K562 (cell line): ENCODE results near the gene OFD1. TPM values are rescaled to one million over a fixed set of nuclear protein-coding genes. Genes with fewer than 3 reads are reported as not detected.
A peak's percentile ranks its signal among the peaks of the same experiment; 100 is the strongest.

ENCODE experiments used
- CBFB ChIP-seq: sonication (generic); formaldehyde crosslinking; IDR thresholded peaks from 2 replicates; pipeline ENCODE4 v1.4.0; 2020; ENCODE audit warnings: mild to moderate bottlenecking, missing genetic modification reagents
- GATAD2B ChIP-seq: fragments of 450-650 bp; IDR thresholded peaks from 2 replicates; pipeline ENCODE4 v1.6.1; 2017; ENCODE audit warnings: mild to moderate bottlenecking, borderline replicate concordance
- MAZ ChIP-seq, 2 experiments: fragments of 450-650 bp in 1 of 2; sonication (generic) in 1 of 2; formaldehyde crosslinking; IDR thresholded peaks in 1 of 2; conservative IDR thresholded peaks in 1 of 2; 2 replicates each; pipeline versions ENCODE4 v1.4.0 to v1.5.0; 2020; ENCODE audit warnings: mild to moderate bottlenecking in 1 of 2, missing genetic modification reagents in 1 of 2
- NCOR1 ChIP-seq: fragments of 450-650 bp; IDR thresholded peaks from 2 replicates; pipeline ENCODE4 v1.6.1; 2016; ENCODE audit warnings: mild to moderate bottlenecking, moderate library complexity
- POLR2A ChIP-seq: fragments of 450-650 bp; conservative IDR thresholded peaks from 2 replicates; pipeline ENCODE4 v1.6.1; 2016
- RBM14 ChIP-seq: fragments of 200-400 bp; formaldehyde crosslinking; IDR thresholded peaks from 2 replicates; pipeline ENCODE4 v1.6.1; 2018; ENCODE audit warnings: low read depth, mild to moderate bottlenecking, low read length, moderate library complexity, borderline replicate concordance; ENCODE audit not compliant: insufficient read depth
- RBM39 ChIP-seq: fragments of 200-400 bp; formaldehyde crosslinking; optimal IDR thresholded peaks from 2 replicates; pipeline ENCODE3; 2018; ENCODE audit warnings: low read depth, low read length
- SMARCB1 ChIP-seq: IDR thresholded peaks from 2 replicates; pipeline ENCODE4 v1.6.1; 2011; ENCODE audit warnings: improper control_type of control experiment, low read depth; ENCODE audit not compliant: insufficient read length
- SRSF7 ChIP-seq: fragments of 200-400 bp; formaldehyde crosslinking; optimal IDR thresholded peaks from 2 replicates; pipeline ENCODE3; 2017; ENCODE audit warnings: mild to moderate bottlenecking, low read depth, low read length
- SUPT5H ChIP-seq: fragments of 450-650 bp; IDR thresholded peaks from 2 replicates; pipeline ENCODE4 v1.6.1; 2016
- ZFX ChIP-seq: sonication (generic); formaldehyde crosslinking; IDR thresholded peaks from 2 replicates; pipeline ENCODE4 v1.8.0; 2022; ENCODE audit warnings: mild to moderate bottlenecking, missing genetic modification reagents, moderate library complexity
- ZNF263 ChIP-seq: sonication (generic); formaldehyde crosslinking; IDR thresholded peaks from 2 replicates; pipeline ENCODE4 v1.8.0; 2022; ENCODE audit warnings: mild to moderate bottlenecking, missing genetic modification reagents, borderline replicate concordance
- ZNF609 ChIP-seq: sonication (generic); formaldehyde crosslinking; IDR thresholded peaks from 2 replicates; pipeline ENCODE4 v1.8.1; 2023; ENCODE audit warnings: missing genetic modification reagents, mild to moderate bottlenecking, borderline replicate concordance
- ZNF830 ChIP-seq: fragments of 250-450 bp; sonication (Bioruptor Pico); IDR thresholded peaks from 2 replicates; pipeline ENCODE4 v1.5.0; 2021; ENCODE audit warnings: mild to moderate bottlenecking
- polyA plus RNA-seq, 8 experiments: library from polyadenylated mRNA; depleted of rRNA in 4 of 8; stranded (reverse) in 5 of 8; unstranded in 3 of 8; fragments of >200 nt; fragmentation: Nextera tagmentation in 2 of 8; fragmentation: Illumina TruSeq in 1 of 8; extraction: Ambion mirVana in 2 of 8; extraction: Trizol in 1 of 8; gene quantifications; 2 replicates each; pipeline versions ENCODE4 v1.2.1 to v1.2.3, GENCODE V29; 2011 to 2014; ENCODE audit warnings: inconsistent platforms in 1 of 8, missing spikeins in 1 of 8
- total RNA-seq, 7 experiments: library from RNA; depleted of rRNA in 6 of 7; stranded (reverse); fragments of >200 nt in 6 of 7; fragmentation: Illumina TruSeq in 2 of 7; extraction: Trizol in 2 of 7; gene quantifications; 2 replicates each; pipeline versions ENCODE4 v1.2.1 to v1.2.3, GENCODE V29; 2011 to 2021; ENCODE audit warnings: low replicate concordance in 1 of 7
- TF ChIP-seq, protein P1 (sequence below): fragments of 250-450 bp; sonication (Bioruptor Pico); IDR thresholded peaks from 2 replicates; pipeline ENCODE4 v1.4.0; 2020
- TF ChIP-seq, protein P2 (sequence below): sonication (generic); formaldehyde crosslinking; IDR thresholded peaks from 2 replicates; pipeline ENCODE4 v1.8.1; 2023; ENCODE audit warnings: mild to moderate bottlenecking, missing genetic modification reagents, moderate library complexity

OFD1 gene
- total and polyA plus RNA-seq, 9 of the 15 experiments (the other 6 are each of a cell fraction or from before 2014, with no cell fraction given): 22.0 to 49.1 (median 30.2) TPM

DNA sequence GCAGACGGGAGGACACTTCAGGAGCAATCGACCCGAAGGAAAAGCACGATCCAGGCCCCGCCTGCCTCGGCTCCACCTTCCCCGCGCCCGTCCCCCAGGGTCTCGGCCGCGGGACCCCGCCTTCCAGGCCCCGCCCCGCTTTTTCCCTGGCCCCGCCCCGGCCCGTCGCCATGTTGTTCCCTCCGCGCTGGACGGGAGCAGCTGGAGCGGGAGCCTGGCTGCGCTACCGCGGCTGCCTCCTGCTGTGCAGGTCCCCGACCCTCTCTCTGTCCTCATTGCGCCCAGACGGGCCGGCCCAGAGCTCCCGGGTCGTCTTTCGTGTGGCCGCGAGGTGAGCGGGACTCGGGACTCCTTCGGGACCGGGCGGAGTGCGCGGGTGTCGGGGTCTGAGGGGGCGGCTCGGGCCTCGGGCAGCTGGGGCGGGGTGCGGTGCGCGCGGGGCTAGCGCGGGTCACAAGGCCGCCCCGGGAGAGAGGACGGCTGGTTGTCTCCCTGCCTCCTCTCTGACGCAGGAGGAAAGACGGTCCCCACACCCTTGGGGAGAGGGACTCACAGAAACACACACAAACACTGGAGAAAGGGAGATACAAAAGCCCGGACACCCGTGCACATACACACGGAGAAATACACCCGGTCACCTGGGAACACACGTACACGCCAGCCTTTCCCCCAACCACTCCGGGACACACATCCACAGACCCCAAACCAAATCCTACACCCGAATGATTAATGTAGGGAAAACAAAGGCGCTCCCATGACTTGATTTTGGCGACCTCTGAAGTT lies 45.4 kb upstream of the OFD1 start, which contains the start of gene RAB9A (continued):
- TF ChIP-seq, protein P1, sequence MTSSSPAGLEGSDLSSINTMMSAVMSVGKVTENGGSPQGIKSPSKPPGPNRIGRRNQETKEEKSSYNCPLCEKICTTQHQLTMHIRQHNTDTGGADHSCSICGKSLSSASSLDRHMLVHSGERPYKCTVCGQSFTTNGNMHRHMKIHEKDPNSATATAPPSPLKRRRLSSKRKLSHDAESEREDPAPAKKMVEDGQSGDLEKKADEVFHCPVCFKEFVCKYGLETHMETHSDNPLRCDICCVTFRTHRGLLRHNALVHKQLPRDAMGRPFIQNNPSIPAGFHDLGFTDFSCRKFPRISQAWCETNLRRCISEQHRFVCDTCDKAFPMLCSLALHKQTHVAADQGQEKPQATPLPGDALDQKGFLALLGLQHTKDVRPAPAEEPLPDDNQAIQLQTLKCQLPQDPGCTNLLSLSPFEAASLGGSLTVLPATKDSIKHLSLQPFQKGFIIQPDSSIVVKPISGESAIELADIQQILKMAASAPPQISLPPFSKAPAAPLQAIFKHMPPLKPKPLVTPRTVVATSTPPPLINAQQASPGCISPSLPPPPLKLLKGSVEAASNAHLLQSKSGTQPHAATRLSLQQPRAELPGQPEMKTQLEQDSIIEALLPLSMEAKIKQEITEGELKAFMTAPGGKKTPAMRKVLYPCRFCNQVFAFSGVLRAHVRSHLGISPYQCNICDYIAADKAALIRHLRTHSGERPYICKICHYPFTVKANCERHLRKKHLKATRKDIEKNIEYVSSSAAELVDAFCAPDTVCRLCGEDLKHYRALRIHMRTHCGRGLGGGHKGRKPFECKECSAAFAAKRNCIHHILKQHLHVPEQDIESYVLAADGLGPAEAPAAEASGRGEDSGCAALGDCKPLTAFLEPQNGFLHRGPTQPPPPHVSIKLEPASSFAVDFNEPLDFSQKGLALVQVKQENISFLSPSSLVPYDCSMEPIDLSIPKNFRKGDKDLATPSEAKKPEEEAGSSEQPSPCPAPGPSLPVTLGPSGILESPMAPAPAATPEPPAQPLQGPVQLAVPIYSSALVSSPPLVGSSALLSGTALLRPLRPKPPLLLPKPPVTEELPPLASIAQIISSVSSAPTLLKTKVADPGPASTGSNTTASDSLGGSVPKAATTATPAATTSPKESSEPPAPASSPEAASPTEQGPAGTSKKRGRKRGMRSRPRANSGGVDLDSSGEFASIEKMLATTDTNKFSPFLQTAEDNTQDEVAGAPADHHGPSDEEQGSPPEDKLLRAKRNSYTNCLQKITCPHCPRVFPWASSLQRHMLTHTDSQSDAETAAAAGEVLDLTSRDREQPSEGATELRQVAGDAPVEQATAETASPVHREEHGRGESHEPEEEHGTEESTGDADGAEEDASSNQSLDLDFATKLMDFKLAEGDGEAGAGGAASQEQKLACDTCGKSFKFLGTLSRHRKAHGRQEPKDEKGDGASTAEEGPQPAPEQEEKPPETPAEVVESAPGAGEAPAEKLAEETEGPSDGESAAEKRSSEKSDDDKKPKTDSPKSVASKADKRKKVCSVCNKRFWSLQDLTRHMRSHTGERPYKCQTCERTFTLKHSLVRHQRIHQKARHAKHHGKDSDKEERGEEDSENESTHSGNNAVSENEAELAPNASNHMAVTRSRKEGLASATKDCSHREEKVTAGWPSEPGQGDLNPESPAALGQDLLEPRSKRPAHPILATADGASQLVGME (CRISPR knock-in tag): no peak
- TF ChIP-seq POLR2A: peak; percentile 88
- peak; percentile 47 for TF ChIP-seq RBM39
- no peak for TF ChIP-seq SRSF7
- TF ChIP-seq SMARCB1: no peak
- peak; percentile 76 for TF ChIP-seq ZFX (CRISPR knock-in tag)
- peak; percentile 24 to 60; a peak in 3 of 4 replicates for TF ChIP-seq MAZ (CRISPR knock-in tag; conservative IDR thresholded peaks at IDR 0.05 in 1 of 2, IDR thresholded peaks at IDR 0.05 in 1 of 2)
- TF ChIP-seq ZNF830 (CRISPR knock-in tag): no peak
- no peak for TF ChIP-seq RBM14
- TF ChIP-seq CBFB: no peak
- TF ChIP-seq, protein P2, sequence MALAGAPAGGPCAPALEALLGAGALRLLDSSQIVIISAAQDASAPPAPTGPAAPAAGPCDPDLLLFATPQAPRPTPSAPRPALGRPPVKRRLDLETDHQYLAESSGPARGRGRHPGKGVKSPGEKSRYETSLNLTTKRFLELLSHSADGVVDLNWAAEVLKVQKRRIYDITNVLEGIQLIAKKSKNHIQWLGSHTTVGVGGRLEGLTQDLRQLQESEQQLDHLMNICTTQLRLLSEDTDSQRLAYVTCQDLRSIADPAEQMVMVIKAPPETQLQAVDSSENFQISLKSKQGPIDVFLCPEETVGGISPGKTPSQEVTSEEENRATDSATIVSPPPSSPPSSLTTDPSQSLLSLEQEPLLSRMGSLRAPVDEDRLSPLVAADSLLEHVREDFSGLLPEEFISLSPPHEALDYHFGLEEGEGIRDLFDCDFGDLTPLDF (CRISPR knock-in tag): no peak
- peak; percentile 90 for TF ChIP-seq SUPT5H
- TF ChIP-seq GATAD2B: no peak
- TF ChIP-seq ZNF263 (CRISPR knock-in tag): peak; percentile 17; the same call in 1 of the 2 replicates
- TF ChIP-seq NCOR1: no peak; the same call in 1 of the 2 replicates
- TF ChIP-seq ZNF609 (CRISPR knock-in tag): no peak
